Measurements from ENCODE around the gene IL1R1.
"Not testable (repeated sequence)": the region's sequence is repeated elsewhere in the genome, so short reads cannot be mapped to it uniquely, and the experiment has no call there.

Gene IL1R1

GRCh38 chr2:102119255-102119654 is 23.3 kb upstream of the IL1R1 start:
- TF ChIP-seq CTCF (conservative IDR thresholded peaks at IDR 0.05; ENCODE audit: control insufficient read depth, insufficient read depth, low read depth, low read length) = no peak
- H3K4me3 ChIP-seq (ENCODE audit: control insufficient read depth, low read depth, low read length) = no peak overlapping the region
- DNase-seq (ENCODE audit: low read depth) = no peak

GRCh38 chr2:102120261-102120660 is 22.3 kb upstream of the IL1R1 start:
- no peak for DNase-seq (ENCODE audit: low read depth)
- no peak for TF ChIP-seq CTCF (conservative IDR thresholded peaks at IDR 0.05; ENCODE audit: control insufficient read depth, insufficient read depth, low read depth, low read length)
- no peak overlapping the region for H3K4me3 ChIP-seq (ENCODE audit: control insufficient read depth, low read depth, low read length)

- DNase-seq (ENCODE audit: low read depth) = no peak
- TF ChIP-seq CTCF (conservative IDR thresholded peaks at IDR 0.05; ENCODE audit: control insufficient read depth, insufficient read depth, low read depth, low read length) = no peak
- no peak overlapping the region for H3K4me3 ChIP-seq (ENCODE audit: control insufficient read depth, low read depth, low read length)
These were observed 21.8 kb upstream of the IL1R1 start for GRCh38 chr2:102120701-102121159.

GRCh38 chr2:102122115-102122514 is 20.4 kb upstream of the IL1R1 start:
- no peak overlapping the region for H3K4me3 ChIP-seq (ENCODE audit: control insufficient read depth, low read depth, low read length)
- TF ChIP-seq CTCF (conservative IDR thresholded peaks at IDR 0.05; ENCODE audit: control insufficient read depth, insufficient read depth, low read depth, low read length) = no peak
- DNase-seq (ENCODE audit: low read depth) = peak; percentile 96

- no peak for DNase-seq (ENCODE audit: low read depth)
- TF ChIP-seq CTCF (conservative IDR thresholded peaks at IDR 0.05; ENCODE audit: control insufficient read depth, insufficient read depth, low read depth, low read length) = no peak
- H3K4me3 ChIP-seq (ENCODE audit: control insufficient read depth, low read depth, low read length) = no peak overlapping the region
These were observed 19.6 kb upstream of the IL1R1 start for GRCh38 chr2:102122909-102123308.

GRCh38 chr2:102124421-102124820 is 18.1 kb upstream of the IL1R1 start:
- H3K4me3 ChIP-seq (ENCODE audit: control insufficient read depth, low read depth, low read length); DNase-seq (ENCODE audit: low read depth): not testable (repeated sequence)

- DNase-seq (ENCODE audit: low read depth) = no peak
- H3K4me3 ChIP-seq (ENCODE audit: control insufficient read depth, low read depth, low read length) = no peak overlapping the region
- no peak for TF ChIP-seq CTCF (conservative IDR thresholded peaks at IDR 0.05; ENCODE audit: control insufficient read depth, insufficient read depth, low read depth, low read length)
These were observed 16.4 kb upstream of the IL1R1 start for GRCh38 chr2:102126169-102126568.

Data from fibroblast of mammary gland (primary cell).